K562 (cell line): ENCODE measurements around the gene TMEM163. TPM values are rescaled to one million over a fixed set of nuclear protein-coding genes. Genes with fewer than 3 reads are reported as not detected.
"Not testable (repeated sequence)": the region's sequence is repeated elsewhere in the genome, so short reads cannot be mapped to it uniquely, and the experiment has no call there.

Experiments used
- ATAC-seq: fragments of 200-7000 bp; cut with Tn5 transposase; 3 replicates; pipeline ENCODE4 v1.9.1; 2020; ENCODE audit warnings: moderate library complexity
- BruUV-seq: library from RNA; stranded (reverse); fragments of 400-500 nt; replicated peaks from 2 replicates; lab custom pipeline; 2021; lab: Mats Ljungman, UMichigan
- CTCF ChIA-PET: fragments of 300-600 bp; formaldehyde crosslinking; extraction: SDS; loops from one replicate; lab custom pipeline; 2021; ENCODE audit warnings: low intra/inter-chr PET ratio; lab: Yijun Ruan, JAX
- POLR2A ChIA-PET: fragments of 300-600, 350-650 bp; sonication (Branson Sonifier 250); formaldehyde crosslinking; extraction: SDS; loops from one replicate; lab custom pipeline; 2021; ENCODE audit warnings: antibody characterized with exemption, inconsistent platforms; lab: Yijun Ruan, JAX
- DNase-seq, 4 experiments: peaks; one replicate each; pipeline versions ENCODE4 v3.0.0 to v3.0.0-alpha.2; 2011 to 2018; ENCODE audit warnings: low spot score in 3 of 4, mixed read lengths in 3 of 4; ENCODE audit errors: extremely low read depth in 1 of 4
- FAIRE-seq: peaks from 2 replicates; lab custom pipeline; 2011; peaks lifted over from hg19 to GRCh38; lab: Jason Lieb, UNC
- H2AFZ ChIP-seq: 2 replicates; pipeline ENCODE4 v1.6.0; 2011; ENCODE audit warnings: low read depth, low read length, control low read depth, inconsistent platforms
- H3K27ac ChIP-seq: fragments of 200-600 bp; 3 replicates; pipeline ENCODE4 v1.8.0; 2011; ENCODE audit warnings: low read depth, mild to moderate bottlenecking, control low read depth, inconsistent platforms, low read length, moderate library complexity, mixed read lengths; ENCODE audit errors: extremely low read depth
- H3K27me3 ChIP-seq, 2 experiments: fragments of 300-600 bp in 1 of 2; 2 replicates in 1 of 2; 3 replicates in 1 of 2; pipeline versions ENCODE4 v1.6.0 to v1.8.0; 2011; ENCODE audit warnings: inconsistent platforms in 2 of 2, low read length in 2 of 2, mild to moderate bottlenecking in 1 of 2, mixed read lengths in 1 of 2, moderate library complexity in 1 of 2; ENCODE audit not compliant: control insufficient read depth in 2 of 2, insufficient read depth in 2 of 2
- H3K36me3 ChIP-seq: fragments of 300-600 bp; 3 replicates; pipeline ENCODE4 v1.8.0; 2011; ENCODE audit warnings: mild to moderate bottlenecking, low read length, inconsistent platforms; ENCODE audit not compliant: control insufficient read depth, insufficient read depth
- H3K4me1 ChIP-seq, 2 experiments: fragments of 200-600 bp in 1 of 2; replicated peaks in 1 of 2; 2 replicates in 1 of 2; 3 replicates in 1 of 2; pipeline versions ENCODE4 v1.5.1 to v1.8.0; 2011; ENCODE audit warnings: inconsistent platforms in 2 of 2, low read length in 2 of 2, mild to moderate bottlenecking in 1 of 2, mixed read lengths in 1 of 2, moderate library complexity in 1 of 2; ENCODE audit not compliant: control insufficient read depth in 2 of 2, insufficient read depth in 2 of 2
- H3K4me2 ChIP-seq: 2 replicates; pipeline ENCODE4 v1.6.1; 2011; ENCODE audit warnings: low read length, control low read depth, inconsistent platforms, mixed read lengths; ENCODE audit not compliant: insufficient read depth
- H3K4me3 ChIP-seq: fragments of 200-600 bp; sonication (generic), shearing (Covaris generic); 2 replicates; pipeline ENCODE4 v1.5.1; 2016; ENCODE audit warnings: control low read depth, inconsistent platforms
- H3K79me2 ChIP-seq: fragments of 200-600 bp; 3 replicates; pipeline ENCODE4 v1.8.0; 2011; ENCODE audit warnings: low read length, inconsistent platforms; ENCODE audit not compliant: control insufficient read depth, insufficient read depth
- H3K9ac ChIP-seq, 2 experiments: 2 replicates each; pipeline versions ENCODE4 v1.6.0 to v1.6.1; 2011; ENCODE audit warnings: low read depth in 2 of 2, low read length in 2 of 2, control low read depth in 1 of 2, inconsistent platforms in 1 of 2, mild to moderate bottlenecking in 1 of 2, mixed read lengths in 1 of 2; ENCODE audit not compliant: insufficient read depth in 1 of 2
- H3K9me1 ChIP-seq: one replicate; pipeline ENCODE4 v1.6.0; 2011; ENCODE audit warnings: inconsistent platforms, mild to moderate bottlenecking, low read length, moderate library complexity; ENCODE audit not compliant: control insufficient read depth, insufficient read depth
- H3K9me3 ChIP-seq: replicated peaks from 2 replicates; pipeline ENCODE4 v1.5.1; 2011; ENCODE audit warnings: low read depth, low read length, inconsistent platforms; ENCODE audit not compliant: control insufficient read depth, insufficient read depth
- H4K20me1 ChIP-seq: replicated peaks from 2 replicates; pipeline ENCODE4 v1.6.1; 2011; ENCODE audit warnings: low read length, inconsistent platforms, mixed read lengths; ENCODE audit not compliant: control insufficient read depth, insufficient read depth
- ID3 ChIP-seq, 2 experiments: fragments of 250-450 bp in 1 of 2; fragments of 450-650 bp in 1 of 2; sonication (Bioruptor Pico) in 1 of 2; IDR thresholded peaks; 2 replicates each; pipeline versions ENCODE4 v1.6.1 to v1.8.0; 2016 to 2021; ENCODE audit warnings: mild to moderate bottlenecking in 2 of 2, moderate library complexity in 2 of 2, missing compliant biosample characterization in 1 of 2, missing genetic modification characterization in 1 of 2
- VEZF1 ChIP-seq: fragments of 200-800 bp; sonication (Bioruptor generic); IDR thresholded peaks from 2 replicates; pipeline ENCODE4 v1.6.1; 2017; ENCODE audit warnings: missing genetic modification characterization, missing compliant biosample characterization
- YY1 ChIP-seq, 3 experiments: IDR thresholded peaks; 2 replicates each; pipeline ENCODE4 v1.6.1; 2011; ENCODE audit warnings: low read length in 2 of 3, mild to moderate bottlenecking in 2 of 3, moderate library complexity in 2 of 3, borderline replicate concordance in 1 of 3, control low read depth in 1 of 3, low read depth in 1 of 3; ENCODE audit not compliant: insufficient read depth in 3 of 3, insufficient replicate concordance in 2 of 3, control insufficient read depth in 1 of 3, insufficient read length in 1 of 3; ENCODE audit errors: extremely low read depth in 1 of 3
- WGBS: fragments of 100-300 bp; shearing (Covaris generic); methylation state at CpG from one replicate; pipeline ENCODE4 v1.1.6; 2016; ENCODE audit warnings: low coverage, mixed read lengths; ENCODE audit not compliant: insufficient coverage; ENCODE audit errors: missing lambda C conversion rate; 5-methylcytosine and 5-hydroxymethylcytosine counted together
- in situ Hi-C: fragments of 300-500 bp; cut with MboI; formaldehyde crosslinking; loops from 4 replicates; pipeline ENCODE4 v1.15.0; 2018; ENCODE audit warnings: inconsistent platforms, mixed read lengths
- intact Hi-C: fragments of 100-400 bp; cut with micrococcal nuclease; formaldehyde crosslinking; loops from 2 replicates; pipeline ENCODE4 v1.14.2; 2022
- polyA plus RNA-seq, 8 experiments: library from polyadenylated mRNA; depleted of rRNA in 4 of 8; stranded (reverse) in 5 of 8; unstranded in 3 of 8; fragments of >200 nt; fragmentation: Nextera tagmentation in 2 of 8; fragmentation: Illumina TruSeq in 1 of 8; extraction: Ambion mirVana in 2 of 8; extraction: Trizol in 1 of 8; gene quantifications; 2 replicates each; pipeline versions ENCODE4 v1.2.1 to v1.2.3, GENCODE V29; 2011 to 2014; ENCODE audit warnings: inconsistent platforms in 1 of 8, missing spikeins in 1 of 8
- total RNA-seq, 7 experiments: library from RNA; depleted of rRNA in 6 of 7; stranded (reverse); fragments of >200 nt in 6 of 7; fragmentation: Illumina TruSeq in 2 of 7; extraction: Trizol in 2 of 7; gene quantifications; 2 replicates each; pipeline versions ENCODE4 v1.2.1 to v1.2.3, GENCODE V29; 2011 to 2021; ENCODE audit warnings: low replicate concordance in 1 of 7
- TF ChIP-seq, protein P1 (sequence below): fragments of 450-650 bp; IDR thresholded peaks from 2 replicates; pipeline ENCODE4 v1.6.1; 2016

The TMEM163 gene
- total and polyA plus RNA-seq, 9 of the 15 experiments (the other 6 are each of a cell fraction or from before 2014, with no cell fraction given): 0.04 to 0.68 (median 0.16) TPM; not detected in 3

- H3K9ac ChIP-seq; H3K27ac ChIP-seq; in situ Hi-C loops; H3K9me3 ChIP-seq; CTCF ChIA-PET; H3K79me2 ChIP-seq; H3K9me1 ChIP-seq; H4K20me1 ChIP-seq; FAIRE-seq; H3K27me3 ChIP-seq; H3K4me3 ChIP-seq; POLR2A ChIA-PET; BruUV-seq; H3K4me1 ChIP-seq; H3K36me3 ChIP-seq; TF ChIP-seq ID3 (CRISPR knock-in tag; IDR thresholded peaks at IDR 0.05): not testable (repeated sequence)
- ATAC-seq (peak; percentile 35; the same call in 1 of the 3 replicates), DNase-seq (peak in 1 of 4 experiments; percentile 5)
- WGBS: 15% methylated on average over 7 of the region's 15 CpGs
- intact Hi-C loops: loop anchor here (5.0 kb wide), 1 partner anchor 241 kb away; no protein-coding TSS in a partner anchor
- H3K4me2 ChIP-seq: peak overlapping the region; percentile 52
- 0 out of 2 replicates have a peak, but pooled peaks have one; percentile 38 for TF ChIP-seq ID3 (tag; IDR thresholded peaks at IDR 0.05)
- TF ChIP-seq YY1 (IDR thresholded peaks at IDR 0.05; ENCODE audit: borderline replicate concordance in 1 of 3, control insufficient read depth in 1 of 3, extremely low read depth in 1 of 3, insufficient read depth in 3 of 3, insufficient read length in 1 of 3, insufficient replicate concordance in 2 of 3, low read depth in 1 of 3, low read length in 2 of 3): peak in 1 of 3 experiments; percentile 23
- TF ChIP-seq VEZF1: peak; percentile 29; the same call in 1 of the 2 replicates
- TF ChIP-seq, protein P1, sequence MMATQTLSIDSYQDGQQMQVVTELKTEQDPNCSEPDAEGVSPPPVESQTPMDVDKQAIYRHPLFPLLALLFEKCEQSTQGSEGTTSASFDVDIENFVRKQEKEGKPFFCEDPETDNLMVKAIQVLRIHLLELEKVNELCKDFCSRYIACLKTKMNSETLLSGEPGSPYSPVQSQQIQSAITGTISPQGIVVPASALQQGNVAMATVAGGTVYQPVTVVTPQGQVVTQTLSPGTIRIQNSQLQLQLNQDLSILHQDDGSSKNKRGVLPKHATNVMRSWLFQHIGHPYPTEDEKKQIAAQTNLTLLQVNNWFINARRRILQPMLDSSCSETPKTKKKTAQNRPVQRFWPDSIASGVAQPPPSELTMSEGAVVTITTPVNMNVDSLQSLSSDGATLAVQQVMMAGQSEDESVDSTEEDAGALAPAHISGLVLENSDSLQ: peak; percentile 58; the same call in 1 of the 2 replicates
- H2AFZ ChIP-seq: peak overlapping the region; percentile 68
Observed at GRCh38 chr2:134656391-134656790, 62.4 kb downstream of the TMEM163 start.
